Measurements from ENCODE around the gene NCOA3. TPM values are rescaled to one million over a fixed set of nuclear protein-coding genes. Genes with fewer than 3 reads are reported as not detected.
"Not testable (repeated sequence)": the region's sequence is repeated elsewhere in the genome, so short reads cannot be mapped to it uniquely, and the experiment has no call there.

NCOA3 gene
- total and polyA plus RNA-seq, 7 donors: 11.9 to 56.9 (median 18.1) TPM

- H3K36me3 ChIP-seq (ENCODE audit: insufficient read depth in 1 of 2, low read depth in 1 of 2): no peaks in the 10 kb centered on the region
- intact Hi-C loops (cut with DNase I): loop anchor here in 1 of 2 donors (10.0 kb wide), 1 partner anchor 186 kb away; no protein-coding TSS in a partner anchor
- TF ChIP-seq CTCF (IDR thresholded peaks at IDR 0.05): no peak
- no peaks in the 10 kb centered on the region for H3K27me3 ChIP-seq (ENCODE audit: insufficient read depth in 3 of 3, low read length in 2 of 3)
- H3K4me3 ChIP-seq: no peak overlapping the region
- no peak for DNase-seq
- no peak overlapping the region for H3K27ac ChIP-seq
- no peaks in the 10 kb centered on the region for H3K9me3 ChIP-seq
- ATAC-seq: no peak
- peaks cover 13% of the 10 kb centered on the region for H3K4me1 ChIP-seq
- 81 to 95% (median 82%) methylated on average over 1 of the region's 1 CpG for WGBS, 3 donors
Measured at GRCh38 chr20:47591231-47591630, 89.5 kb downstream of the NCOA3 start.

- H3K27me3 ChIP-seq (ENCODE audit: insufficient read depth in 3 of 3, low read length in 2 of 3): no peaks in the 10 kb centered on the region
- intact Hi-C loops (cut with DNase I): loop anchor here in 1 of 2 donors (10.0 kb wide), 1 partner anchor 189 kb away; no protein-coding TSS in a partner anchor
- 77 to 94% (median 85%) methylated on average over 6 of the region's 6 CpGs for WGBS, 3 donors
- ATAC-seq (no peak), DNase-seq (no peak)
- H3K27ac ChIP-seq: no peak overlapping the region
- H3K4me3 ChIP-seq: no peak overlapping the region
- peaks cover 5% of the 10 kb centered on the region for H3K4me1 ChIP-seq
- no peak for TF ChIP-seq CTCF (IDR thresholded peaks at IDR 0.05)
- no peaks in the 10 kb centered on the region for H3K36me3 ChIP-seq (ENCODE audit: insufficient read depth in 1 of 2, low read depth in 1 of 2)
- no peaks in the 10 kb centered on the region for H3K9me3 ChIP-seq
Measured at GRCh38 chr20:47594157-47594556, 92.5 kb downstream of the NCOA3 start.

- H3K27ac ChIP-seq: not testable (repeated sequence)
- intact Hi-C loops (cut with DNase I): loop anchor here in 1 of 2 donors (10.0 kb wide), 1 partner anchor 190 kb away; no protein-coding TSS in a partner anchor
Measured at GRCh38 chr20:47595138-47595537, 93.5 kb downstream of the NCOA3 start.

GRCh38 chr20:47596003-47596571, 94.4 kb downstream of the NCOA3 start:
- H3K36me3 ChIP-seq (ENCODE audit: insufficient read depth in 1 of 2, low read depth in 1 of 2): no peaks in the 10 kb centered on the region
- 88 to 97% (median 95%) methylated on average over 6 of the region's 6 CpGs for WGBS, 3 donors
- H3K4me3 ChIP-seq: no peak overlapping the region
- H3K9me3 ChIP-seq: no peaks in the 10 kb centered on the region
- no peak overlapping the region for H3K27ac ChIP-seq
- peaks cover 9% of the 10 kb centered on the region for H3K4me1 ChIP-seq
- no peaks in the 10 kb centered on the region for H3K27me3 ChIP-seq (ENCODE audit: insufficient read depth in 3 of 3, low read length in 2 of 3)
- ATAC-seq (no peak), DNase-seq (no peak)
- intact Hi-C loops (cut with DNase I): loop anchor here in 1 of 2 donors (10.0 kb wide), 1 partner anchor 191 kb away; no protein-coding TSS in a partner anchor
- TF ChIP-seq CTCF (IDR thresholded peaks at IDR 0.05): no peak

More at GRCh38 chr20:47595138-47595537, 93.5 kb downstream of the NCOA3 start:
- not testable (repeated sequence) for H3K36me3 ChIP-seq (ENCODE audit: insufficient read depth in 1 of 2, low read depth in 1 of 2); H3K9me3 ChIP-seq; H3K4me3 ChIP-seq; H3K4me1 ChIP-seq; DNase-seq; H3K27me3 ChIP-seq (ENCODE audit: insufficient read depth in 3 of 3, low read length in 2 of 3)
- 32 to 79% (median 42%) methylated on average over 10 of the region's 10 CpGs for WGBS, 3 donors
- ATAC-seq: peak in 3 of 4 donors; percentile 42 to 58 (median 50)

- Histone ChIP-seq H3K4me3 (no peak overlapping the region), H3K27me3 (ENCODE audit: insufficient read depth in 3 of 3, low read length in 2 of 3) (no peaks in the 10 kb centered on the region), H3K9me3 (no peaks in the 10 kb centered on the region), H3K36me3 (ENCODE audit: insufficient read depth in 1 of 2, low read depth in 1 of 2) (no peaks in the 10 kb centered on the region), H3K4me1 (peaks cover 19% of the 10 kb centered on the region), H3K27ac (no peak overlapping the region)
- DNase-seq (no peak), ATAC-seq (no peak)
- no peak for TF ChIP-seq CTCF (IDR thresholded peaks at IDR 0.05)
- intact Hi-C loops (cut with DNase I): loop anchor here in 1 of 2 donors (10.0 kb wide), 1 partner anchor 192 kb away; no protein-coding TSS in a partner anchor
Measured at GRCh38 chr20:47597090-47597489, 95.4 kb downstream of the NCOA3 start.

Measured in psoas muscle (tissue), 8 donors.